GM19395 (cell line): ENCODE measurements around the gene ACVR1C.
"Not testable (repeated sequence)": the region's sequence is repeated elsewhere in the genome, so short reads cannot be mapped to it uniquely, and the experiment has no call there.

Source experiments
- ATAC-seq: cut with Tn5 transposase; IDR thresholded peaks from one replicate; pipeline ENCODE4 v1.9.1; 2021; ENCODE audit warnings: mild to moderate bottlenecking, moderate library complexity; ENCODE audit not compliant: unreplicated experiment

Gene ACVR1C

GRCh38 chr2:157587576-157587975 lies 41.1 kb downstream of the ACVR1C start:
- no peak for ATAC-seq

GRCh38 chr2:157574165-157574564 lies 54.5 kb downstream of the ACVR1C start:
- no peak for ATAC-seq

GRCh38 chr2:157572725-157573124 lies 55.9 kb downstream of the ACVR1C start:
- ATAC-seq: no peak

GRCh38 chr2:157566623-157567022 lies 62.0 kb downstream of the ACVR1C start:
- not testable (repeated sequence) for ATAC-seq

GRCh38 chr2:157566113-157566512 lies 62.6 kb downstream of the ACVR1C start:
- not testable (repeated sequence) for ATAC-seq

- no peak for ATAC-seq
Measured at GRCh38 chr2:157565550-157565949, 63.1 kb downstream of the ACVR1C start.

- no peak for ATAC-seq
Measured at GRCh38 chr2:157559890-157560289, 68.8 kb downstream of the ACVR1C start.

- ATAC-seq: no peak
Measured at GRCh38 chr2:157559461-157559860, 69.2 kb downstream of the ACVR1C start.

- ATAC-seq: no peak
Measured at GRCh38 chr2:157559061-157559460, 69.6 kb downstream of the ACVR1C start.

- no peak for ATAC-seq
Measured at GRCh38 chr2:157557770-157558169, 70.9 kb downstream of the ACVR1C start.

- no peak for ATAC-seq
Measured at GRCh38 chr2:157540102-157540501, 88.6 kb downstream of the ACVR1C start.

- no peak for ATAC-seq
Measured at GRCh38 chr2:157538064-157538463, 90.6 kb downstream of the ACVR1C start.

- ATAC-seq: no peak
Measured at GRCh38 chr2:157536815-157537214, 91.8 kb downstream of the ACVR1C start.

GRCh38 chr2:157528963-157529751 lies 99.5 kb downstream of the ACVR1C start:
- no peak for ATAC-seq

GRCh38 chr2:157526070-157526469 lies 102.6 kb downstream of the ACVR1C start:
- no peak for ATAC-seq

GRCh38 chr2:157523270-157524247 lies 105.1 kb downstream of the ACVR1C start:
- no peak for ATAC-seq

GRCh38 chr2:157514966-157515365 lies 113.7 kb downstream of the ACVR1C start:
- ATAC-seq: not testable (repeated sequence)

- ATAC-seq: no peak
Measured at GRCh38 chr2:157509744-157510143, 118.9 kb downstream of the ACVR1C start.

- no peak for ATAC-seq
Measured at GRCh38 chr2:157508676-157509075, 120.0 kb downstream of the ACVR1C start.

- ATAC-seq: no peak
Measured at GRCh38 chr2:157506586-157506985, 122.1 kb downstream of the ACVR1C start.

- ATAC-seq: no peak
Measured at GRCh38 chr2:157504623-157505022, 124.0 kb downstream of the ACVR1C start.

- ATAC-seq: no peak
Measured at GRCh38 chr2:157501026-157501425, 127.6 kb downstream of the ACVR1C start.
